Type B pancreatic cell (in vitro differentiated cells): ENCODE data around the gene FNBP1. TPM values are rescaled to one million over a fixed set of nuclear protein-coding genes. Genes with fewer than 3 reads are reported as not detected.

Source experiments
- DNase-seq: peaks from one replicate; pipeline ENCODE4 v3.0.0; 2021; ENCODE audit warnings: mixed read lengths; ENCODE audit not compliant: unreplicated experiment; ENCODE audit errors: extremely low spot score
- H3K27ac Mint-ChIP-seq: 2 replicates; pipeline ENCODE4 v1.8.0; 2021; ENCODE audit warnings: mild to moderate bottlenecking, mixed read lengths
- H3K27me3 Mint-ChIP-seq: 2 replicates; pipeline ENCODE4 v1.8.0; 2021; ENCODE audit warnings: mixed read lengths
- H3K36me3 Mint-ChIP-seq: 2 replicates; pipeline ENCODE4 v1.8.0; 2021; ENCODE audit warnings: mixed read lengths
- H3K4me1 Mint-ChIP-seq: one replicate; pipeline ENCODE4 v1.8.0; 2021; ENCODE audit warnings: mixed read lengths; ENCODE audit not compliant: unreplicated experiment
- H3K4me3 Mint-ChIP-seq: 2 replicates; pipeline ENCODE4 v1.8.0; 2021; ENCODE audit warnings: mild to moderate bottlenecking, mixed read lengths
- H3K9me3 Mint-ChIP-seq: 2 replicates; pipeline ENCODE4 v1.8.0; 2021; ENCODE audit warnings: mixed read lengths
- CTCF ChIP-seq: fragments of 200-600 bp; sonication (generic); conservative IDR thresholded peaks from 2 replicates; pipeline ENCODE4 v1.5.0; 2021; ENCODE audit warnings: antibody characterized with exemption, mild to moderate bottlenecking
- total RNA-seq: library from RNA; stranded (reverse); gene quantifications from 2 replicates; pipeline ENCODE4 v1.2.1, GENCODE V29; 2021; ENCODE audit warnings: low replicate concordance

The FNBP1 gene
- total RNA-seq, 1 donor from 2014 or later, result 38.6 TPM

GRCh38 chr9:130078547-130078946, 35.6 kb upstream of the FNBP1 start:
- H3K27ac Mint-ChIP-seq, result no peak overlapping the region
- peaks cover 30% of the 10 kb centered on the region for H3K36me3 Mint-ChIP-seq
- no peak for DNase-seq
- H3K9me3 Mint-ChIP-seq, result no peaks in the 10 kb centered on the region
- H3K27me3 Mint-ChIP-seq, result no peaks in the 10 kb centered on the region
- no peak for TF ChIP-seq CTCF
- peaks cover 7% of the 10 kb centered on the region for H3K4me1 Mint-ChIP-seq
- no peak overlapping the region for H3K4me3 Mint-ChIP-seq

GRCh38 chr9:130073373-130073772, 30.4 kb upstream of the FNBP1 start:
- H3K9me3 Mint-ChIP-seq, result no peaks in the 10 kb centered on the region
- peak overlapping the region; percentile 75 for H3K27ac Mint-ChIP-seq
- no peak for DNase-seq
- no peak overlapping the region for H3K4me3 Mint-ChIP-seq
- no peak for TF ChIP-seq CTCF
- H3K27me3 Mint-ChIP-seq, result no peaks in the 10 kb centered on the region
- H3K4me1 Mint-ChIP-seq, result peaks cover 19% of the 10 kb centered on the region
- H3K36me3 Mint-ChIP-seq, result peaks cover 16% of the 10 kb centered on the region

GRCh38 chr9:130072515-130073235, 29.7 kb upstream of the FNBP1 start:
- peaks cover 13% of the 10 kb centered on the region for H3K36me3 Mint-ChIP-seq
- TF ChIP-seq CTCF, result no peak
- peaks cover 19% of the 10 kb centered on the region for H3K4me1 Mint-ChIP-seq
- H3K27ac Mint-ChIP-seq, result peak overlapping the region; percentile 75
- no peaks in the 10 kb centered on the region for H3K9me3 Mint-ChIP-seq
- H3K4me3 Mint-ChIP-seq, result no peak overlapping the region
- no peak for DNase-seq
- no peaks in the 10 kb centered on the region for H3K27me3 Mint-ChIP-seq

- Mint-ChIP-seq H3K27ac (peak overlapping the region; percentile 28), H3K4me1 (peaks cover 14% of the 10 kb centered on the region), H3K4me3 (no peak overlapping the region), H3K9me3 (no peaks in the 10 kb centered on the region), H3K36me3 (peaks cover 15% of the 10 kb centered on the region), H3K27me3 (no peaks in the 10 kb centered on the region)
- TF ChIP-seq CTCF, result no peak
- DNase-seq, result no peak
These were observed 26.1 kb upstream of the FNBP1 start for GRCh38 chr9:130069048-130069447.

- H3K27me3 Mint-ChIP-seq, result no peaks in the 10 kb centered on the region
- TF ChIP-seq CTCF, result no peak
- peaks cover 8% of the 10 kb centered on the region for H3K36me3 Mint-ChIP-seq
- no peak overlapping the region for H3K4me3 Mint-ChIP-seq
- no peak for DNase-seq
- H3K27ac Mint-ChIP-seq, result no peak overlapping the region
- no peaks in the 10 kb centered on the region for H3K4me1 Mint-ChIP-seq
- no peaks in the 10 kb centered on the region for H3K9me3 Mint-ChIP-seq
These were observed 21.6 kb upstream of the FNBP1 start for GRCh38 chr9:130064621-130065020.
